Stimulated activated CD4-positive, alpha-beta T cell treated with anti-CD3 and anti-CD28 coated beads, Interleukin-1b, Interleukin-23, amount 100 ng/mL, for 24 hours (primary cell): ENCODE data around the gene IL1RAPL2.
"Not testable (repeated sequence)": the region's sequence is repeated elsewhere in the genome, so short reads cannot be mapped to it uniquely, and the experiment has no call there.

Experiments used
- DNase-seq, 4 experiments: peaks; one replicate each; pipeline ENCODE4 v3.0.0-alpha.2; 2020; ENCODE audit warnings: low read depth in 4 of 4, low spot score in 1 of 4

Gene IL1RAPL2

GRCh38 chrX:105167233-105167632, 601.2 kb downstream of the IL1RAPL2 start:
- DNase-seq = no peak

GRCh38 chrX:105168577-105168976, 602.6 kb downstream of the IL1RAPL2 start:
- DNase-seq = no peak

- DNase-seq = no peak
Measured at GRCh38 chrX:105173071-105173470, 607.1 kb downstream of the IL1RAPL2 start.

- no peak for DNase-seq
Measured at GRCh38 chrX:105179644-105180043, 613.6 kb downstream of the IL1RAPL2 start.

GRCh38 chrX:105189093-105189492, 623.1 kb downstream of the IL1RAPL2 start:
- DNase-seq = no peak

GRCh38 chrX:105190252-105190853, 624.4 kb downstream of the IL1RAPL2 start:
- DNase-seq = no peak

GRCh38 chrX:105191878-105192277, 625.9 kb downstream of the IL1RAPL2 start:
- no peak for DNase-seq

GRCh38 chrX:105209406-105209805, 643.4 kb downstream of the IL1RAPL2 start:
- no peak for DNase-seq

GRCh38 chrX:105210258-105210657, 644.3 kb downstream of the IL1RAPL2 start:
- DNase-seq = no peak

GRCh38 chrX:105211066-105211575, 645.1 kb downstream of the IL1RAPL2 start:
- DNase-seq = no peak

GRCh38 chrX:105219454-105220401, 653.7 kb downstream of the IL1RAPL2 start:
- no peak for DNase-seq

- no peak for DNase-seq
Measured at GRCh38 chrX:105220636-105221035, 654.6 kb downstream of the IL1RAPL2 start, which contains the start of gene TEX13A. TSS of gene TEX13A (minus strand) at chrX:105220694. CDS start at chrX:105220397, 297 bp downstream.

GRCh38 chrX:105221374-105221773, 655.4 kb downstream of the IL1RAPL2 start:
- DNase-seq = no peak

- DNase-seq = no peak
Measured at GRCh38 chrX:105226499-105226898, 660.5 kb downstream of the IL1RAPL2 start.

GRCh38 chrX:105228602-105229001, 662.6 kb downstream of the IL1RAPL2 start:
- no peak for DNase-seq

GRCh38 chrX:105229146-105229545, 663.1 kb downstream of the IL1RAPL2 start:
- no peak for DNase-seq

GRCh38 chrX:105237407-105237806, 671.4 kb downstream of the IL1RAPL2 start:
- DNase-seq = not testable (repeated sequence)

- no peak for DNase-seq
Measured at GRCh38 chrX:105241056-105241455, 675.1 kb downstream of the IL1RAPL2 start.

- DNase-seq = no peak
Measured at GRCh38 chrX:105260291-105261043, 694.5 kb downstream of the IL1RAPL2 start.

- DNase-seq = no peak
Measured at GRCh38 chrX:105263171-105263570, 697.2 kb downstream of the IL1RAPL2 start.

- no peak for DNase-seq
Measured at GRCh38 chrX:105263801-105264200, 697.8 kb downstream of the IL1RAPL2 start.
